ENCODE data around the gene FXYD6. TPM values are rescaled to one million over a fixed set of nuclear protein-coding genes. Genes with fewer than 3 reads are reported as not detected.
A peak's percentile ranks its signal among the peaks of the same experiment; 100 is the strongest.

FXYD6 gene
- total RNA-seq, 1 donor = 1.3 TPM

DNA sequence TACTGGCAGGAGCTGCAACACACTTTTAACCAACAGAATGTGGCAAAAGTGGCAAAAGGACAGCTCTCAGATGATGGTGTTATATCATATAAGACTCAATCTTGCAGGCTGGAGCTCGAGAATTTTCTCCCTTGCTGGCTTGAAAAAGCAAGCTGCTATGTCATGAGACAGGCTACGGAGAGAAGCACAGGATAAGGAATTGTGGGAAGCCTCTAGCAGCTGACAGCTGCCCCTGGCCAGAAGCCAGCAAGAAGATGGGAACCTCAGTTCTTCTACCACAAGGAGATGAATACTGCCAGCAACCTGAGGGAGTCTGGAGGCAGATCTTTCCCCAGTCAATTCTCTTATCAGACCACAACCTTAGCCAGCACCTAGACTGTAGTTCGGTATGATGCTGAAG lies 24.6 kb downstream of the FXYD6 start:
- TF ChIP-seq CTCF (IDR thresholded peaks at IDR 0.05; ENCODE audit: insufficient read depth, low read length) = no peak
- H3K4me3 ChIP-seq (ENCODE audit: low read depth, low read length) = no peak overlapping the region
- no peak for DNase-seq (ENCODE audit: low read depth)

DNA sequence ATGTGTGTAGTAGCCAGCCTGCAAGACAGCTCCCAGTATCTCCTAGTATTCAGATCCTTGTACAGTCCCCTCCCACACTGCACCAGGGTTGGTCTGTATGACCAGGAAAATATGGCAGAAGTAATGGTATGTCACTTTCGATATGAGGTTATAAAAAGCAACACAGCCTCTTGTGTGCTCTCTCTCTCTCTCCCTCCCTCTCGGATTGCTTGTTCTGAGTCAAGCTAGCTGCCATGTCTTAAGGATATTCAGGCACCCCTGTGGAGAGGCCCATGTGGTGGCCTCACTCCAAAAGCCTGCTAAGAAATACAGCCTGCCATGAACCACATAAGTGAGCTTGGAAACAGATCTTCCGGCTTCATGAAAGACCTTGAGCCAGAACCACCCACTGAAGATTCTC lies 25.4 kb downstream of the FXYD6 start:
- TF ChIP-seq CTCF (IDR thresholded peaks at IDR 0.05; ENCODE audit: insufficient read depth, low read length) = no peak
- no peak overlapping the region for H3K4me3 ChIP-seq (ENCODE audit: low read depth, low read length)
- no peak for DNase-seq (ENCODE audit: low read depth)

GRCh38 chr11:117849781-117850414 lies 26.6 kb downstream of the FXYD6 start:
- TF ChIP-seq CTCF (IDR thresholded peaks at IDR 0.05; ENCODE audit: insufficient read depth, low read length) = no peak
- no peak for DNase-seq (ENCODE audit: low read depth)

GRCh38 chr11:117843666-117844484 lies 32.6 kb downstream of the FXYD6 start:
- no peak overlapping the region for H3K4me3 ChIP-seq (ENCODE audit: low read depth, low read length)
- DNase-seq (ENCODE audit: low read depth) = peak; percentile 77
- TF ChIP-seq CTCF (IDR thresholded peaks at IDR 0.05; ENCODE audit: insufficient read depth, low read length) = peak; percentile 99

More at GRCh38 chr11:117849781-117850414, 26.6 kb downstream of the FXYD6 start:
- H3K4me3 ChIP-seq (ENCODE audit: low read depth, low read length) = no peak overlapping the region

DNA sequence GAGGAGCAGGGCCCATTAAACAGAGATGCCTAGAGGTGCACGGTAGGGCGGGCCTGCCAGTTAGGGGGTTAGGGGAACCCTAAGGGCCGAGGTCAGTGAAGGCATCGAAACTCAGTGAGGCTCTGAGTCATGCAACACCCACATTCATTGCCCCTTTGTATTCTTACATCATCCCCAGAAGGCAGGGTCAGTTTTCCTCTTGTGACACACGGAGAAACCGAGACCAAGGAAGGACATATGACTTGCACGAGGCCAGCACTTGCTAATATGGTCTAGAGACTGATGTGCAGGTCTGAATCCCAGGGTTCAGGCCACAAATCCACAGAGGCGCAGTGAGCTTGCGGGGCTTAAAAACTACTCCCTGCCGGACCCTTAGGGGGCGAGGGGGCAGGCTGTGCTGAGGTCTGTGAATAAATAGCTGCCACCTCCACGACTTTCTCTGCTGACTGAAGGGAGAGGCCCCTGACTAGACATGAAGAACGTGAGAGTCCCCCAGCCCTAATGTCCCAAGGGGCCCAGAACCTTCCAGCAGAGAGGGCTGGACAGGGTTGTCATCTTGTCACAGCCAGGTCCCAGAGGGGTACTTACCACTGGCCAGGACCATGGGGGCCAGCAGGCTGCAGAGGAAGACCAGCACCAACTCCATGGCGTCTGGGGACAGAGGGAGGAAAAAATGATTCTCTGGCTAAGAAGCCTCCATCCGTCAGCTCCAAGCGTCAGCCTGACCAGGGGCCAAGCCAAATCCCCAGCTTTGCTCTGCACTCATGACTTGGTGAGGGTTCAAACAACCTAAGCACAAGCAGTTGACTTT lies 34.1 kb downstream of the FXYD6 start:
- DNase-seq (ENCODE audit: low read depth) = no peak
- H3K4me3 ChIP-seq (ENCODE audit: low read depth, low read length) = no peak overlapping the region
- no peak for TF ChIP-seq CTCF (IDR thresholded peaks at IDR 0.05; ENCODE audit: insufficient read depth, low read length)

GRCh38 chr11:117841551-117842031 lies 34.9 kb downstream of the FXYD6 start:
- H3K4me3 ChIP-seq (ENCODE audit: low read depth, low read length) = no peak overlapping the region
- DNase-seq (ENCODE audit: low read depth) = no peak
- TF ChIP-seq CTCF (IDR thresholded peaks at IDR 0.05; ENCODE audit: insufficient read depth, low read length) = no peak
